GM18858 (cell line): ENCODE results near the gene KLHL35.
"Not testable (repeated sequence)": the region's sequence is repeated elsewhere in the genome, so short reads cannot be mapped to it uniquely, and the experiment has no call there.

Source experiments
- ATAC-seq: cut with Tn5 transposase; IDR thresholded peaks from one replicate; pipeline ENCODE4 v1.9.1; 2021; ENCODE audit not compliant: unreplicated experiment

KLHL35 gene

DNA sequence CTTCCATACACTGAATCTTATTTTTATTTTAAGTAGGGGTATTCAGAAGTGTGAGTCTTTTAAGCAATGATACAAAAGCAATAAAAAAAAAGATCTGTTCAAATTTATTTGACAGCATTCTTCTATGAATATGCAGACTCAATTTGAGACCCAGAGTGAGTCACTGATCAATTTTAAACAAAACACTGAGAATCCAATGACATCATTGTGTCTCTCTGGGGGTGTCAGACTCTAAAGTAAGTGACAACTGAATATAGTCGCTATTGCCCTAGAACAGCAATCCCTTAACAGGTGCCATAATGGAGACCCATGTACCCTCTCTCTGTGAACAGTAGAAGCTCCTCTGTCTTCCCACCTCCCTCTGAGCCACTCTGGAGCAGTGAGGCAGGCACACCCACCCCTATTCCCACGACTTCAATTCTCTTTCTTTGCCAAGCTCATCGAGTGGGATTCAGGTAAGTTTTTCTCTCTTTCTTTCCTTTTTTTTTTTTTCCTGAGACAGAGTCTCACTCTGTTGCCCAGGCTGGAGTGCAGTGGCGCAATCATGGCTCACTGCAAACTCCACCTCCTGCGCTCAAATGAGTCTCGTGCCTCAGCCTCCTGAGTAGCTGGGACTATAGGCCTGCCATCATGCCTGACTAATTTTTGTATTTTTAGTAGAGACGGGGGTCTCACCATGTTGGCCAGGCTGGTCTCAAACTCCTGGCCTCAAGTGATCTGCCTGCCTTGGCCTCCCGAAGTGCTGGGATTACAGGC is 38.7 kb downstream of the KLHL35 start:
- ATAC-seq, result no peak

DNA sequence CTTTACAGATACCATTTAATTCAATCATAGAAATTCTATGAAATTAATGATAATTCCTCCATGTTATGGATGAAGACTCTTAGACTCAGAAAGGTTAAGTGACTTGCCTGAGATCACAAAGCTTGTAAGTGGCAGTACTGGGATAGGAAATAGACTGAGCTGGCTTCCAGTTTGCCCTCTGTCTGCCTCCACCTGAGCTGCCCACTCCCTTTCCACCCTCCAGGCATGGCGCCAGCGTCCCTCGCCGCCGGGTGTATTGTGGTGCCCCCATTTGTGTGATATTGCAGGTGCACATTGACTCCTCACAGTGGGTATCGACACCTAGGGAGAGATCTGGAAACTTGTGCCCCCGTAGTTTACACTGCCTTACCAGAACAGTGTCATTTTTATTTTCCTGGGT is 43.1 kb downstream of the KLHL35 start:
- ATAC-seq, result no peak

DNA sequence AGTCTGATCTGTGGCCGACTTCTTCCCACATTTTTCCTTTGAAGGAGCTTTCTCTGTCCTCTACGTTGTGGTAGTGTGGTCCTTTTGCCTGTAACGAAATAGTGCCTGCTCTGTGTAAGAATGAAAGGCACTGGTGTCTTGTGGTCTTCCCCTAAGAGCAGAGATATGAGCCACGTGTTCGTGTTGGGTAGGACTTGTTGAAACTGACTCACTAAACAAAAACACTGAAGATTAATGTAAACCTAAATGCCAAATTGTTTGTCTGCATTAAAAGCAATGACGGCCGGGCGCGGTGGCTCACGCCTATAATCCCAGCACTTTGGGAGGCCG is 43.8 kb downstream of the KLHL35 start:
- no peak for ATAC-seq

DNA sequence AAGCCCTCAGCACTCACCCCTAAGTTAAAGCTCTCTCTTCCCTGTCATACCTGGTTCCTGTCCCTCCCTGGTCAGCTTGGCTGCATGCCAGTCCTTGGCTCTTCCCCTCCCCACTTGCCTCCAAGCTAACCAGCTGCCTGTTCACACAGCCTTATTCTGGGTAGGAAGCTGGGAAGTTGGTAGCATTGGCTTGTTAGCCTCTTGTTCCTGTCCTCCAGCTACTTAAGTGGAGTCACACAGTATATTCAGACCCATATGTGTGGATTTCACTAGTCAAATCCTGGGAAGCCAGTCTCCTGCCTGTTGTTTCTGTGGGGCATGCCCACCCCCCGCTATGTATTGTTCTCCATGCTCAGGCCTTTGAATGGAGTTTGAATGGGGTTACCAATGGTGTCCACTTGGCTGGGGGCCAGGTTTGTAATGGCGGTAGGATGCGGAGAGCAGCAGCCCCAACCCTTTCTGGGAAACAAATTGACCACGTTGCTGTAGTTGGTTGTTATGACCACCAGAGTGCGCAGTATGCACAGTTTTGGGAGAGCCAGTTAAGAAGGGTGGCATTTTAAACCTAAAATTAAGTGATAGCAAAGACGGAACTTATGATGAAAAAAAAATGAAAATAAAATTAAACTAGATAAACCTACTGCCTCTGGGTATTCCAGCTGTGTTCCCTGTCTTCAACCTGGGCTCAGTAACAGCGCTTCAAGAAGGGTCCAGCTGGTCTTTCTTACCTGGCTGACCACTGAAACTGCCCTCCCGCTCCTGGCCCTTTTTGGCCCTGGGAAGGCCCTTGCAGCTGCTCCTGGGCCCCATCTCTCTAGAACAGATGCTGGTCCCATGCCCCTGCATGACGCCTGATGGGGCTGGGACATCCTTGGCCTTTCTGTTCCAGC is 44.4 kb downstream of the KLHL35 start:
- ATAC-seq, result peak; percentile 46

DNA sequence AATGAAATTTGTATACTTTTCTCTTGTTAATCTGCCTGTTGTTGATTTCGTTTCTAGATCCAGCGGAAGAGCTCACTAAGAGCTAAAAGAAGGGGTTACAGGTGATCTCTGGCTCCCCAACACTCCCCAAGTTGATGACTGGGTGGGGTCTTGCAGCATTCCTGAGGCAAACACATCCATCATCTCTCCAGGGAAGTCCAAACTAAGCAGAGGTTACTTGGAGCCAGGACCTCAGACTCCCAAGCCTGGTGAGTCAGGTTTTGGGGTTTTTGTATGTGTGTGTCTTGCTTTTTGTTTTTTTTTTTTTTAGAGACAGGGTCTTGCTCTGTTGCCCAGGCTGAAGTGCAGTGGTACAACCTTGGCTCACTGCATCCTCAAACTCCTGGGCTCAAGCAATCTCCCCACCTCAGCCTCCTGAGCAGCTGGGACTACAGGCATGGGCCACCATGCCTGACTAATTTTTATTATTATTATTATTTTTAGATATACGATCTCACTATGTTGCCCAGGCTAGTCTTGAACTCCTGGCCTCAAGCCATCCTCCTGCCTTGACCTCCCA is 45.2 kb downstream of the KLHL35 start:
- ATAC-seq, result no peak

GRCh38 chr11:75386942-75387630 is 45.9 kb downstream of the KLHL35 start:
- ATAC-seq, result no peak

DNA sequence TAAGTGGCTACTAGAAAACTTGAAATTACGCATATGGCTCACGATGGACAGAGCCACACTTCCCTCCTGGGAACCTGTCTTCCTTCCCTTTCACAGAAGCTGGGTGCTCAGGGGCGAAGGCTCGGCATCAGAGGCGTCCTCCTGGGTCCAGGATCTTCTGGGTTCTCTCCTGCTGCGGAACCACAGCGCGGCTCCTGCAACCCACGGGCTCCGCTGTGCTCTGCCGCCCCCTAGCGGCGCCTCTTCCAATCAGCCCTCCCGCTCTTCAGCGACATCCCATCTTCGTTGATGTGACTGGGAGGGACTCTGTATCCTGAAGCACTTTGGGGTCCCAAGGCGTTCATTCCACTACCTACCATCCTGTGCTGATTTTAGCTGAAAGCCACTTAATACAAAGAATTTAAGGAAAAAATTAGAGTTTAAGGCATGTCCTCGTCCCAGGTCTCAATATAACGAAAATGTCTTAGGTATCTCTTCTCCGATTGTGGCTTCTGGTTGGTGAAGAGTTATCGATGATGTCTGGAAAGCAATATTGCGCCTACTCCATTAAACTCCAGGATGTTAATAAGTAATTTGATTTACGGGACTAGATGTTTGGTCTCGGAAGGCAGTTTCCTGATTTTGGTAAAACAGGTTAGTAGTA is 48.4 kb downstream of the KLHL35 start:
- ATAC-seq, result no peak

DNA sequence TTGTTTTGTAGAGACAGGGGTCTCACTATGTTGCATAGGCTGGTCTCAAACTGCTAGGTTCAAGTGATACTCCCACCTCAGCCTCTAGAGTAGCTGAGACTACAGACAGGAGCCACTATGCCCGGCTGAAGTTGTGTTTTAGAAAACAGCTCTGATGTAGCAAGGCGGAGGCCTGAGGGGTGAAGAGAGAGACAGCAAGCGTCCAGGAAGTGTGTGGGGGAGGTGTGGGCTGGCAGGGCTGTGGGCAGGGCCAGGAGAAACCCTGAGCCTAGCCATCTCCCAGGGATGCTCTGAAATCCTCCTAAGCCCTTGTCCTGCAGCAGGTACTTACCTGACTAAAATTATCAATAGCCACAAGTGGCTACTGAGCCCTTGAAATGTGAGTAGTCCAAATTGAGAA is 49.8 kb downstream of the KLHL35 start:
- no peak for ATAC-seq

DNA sequence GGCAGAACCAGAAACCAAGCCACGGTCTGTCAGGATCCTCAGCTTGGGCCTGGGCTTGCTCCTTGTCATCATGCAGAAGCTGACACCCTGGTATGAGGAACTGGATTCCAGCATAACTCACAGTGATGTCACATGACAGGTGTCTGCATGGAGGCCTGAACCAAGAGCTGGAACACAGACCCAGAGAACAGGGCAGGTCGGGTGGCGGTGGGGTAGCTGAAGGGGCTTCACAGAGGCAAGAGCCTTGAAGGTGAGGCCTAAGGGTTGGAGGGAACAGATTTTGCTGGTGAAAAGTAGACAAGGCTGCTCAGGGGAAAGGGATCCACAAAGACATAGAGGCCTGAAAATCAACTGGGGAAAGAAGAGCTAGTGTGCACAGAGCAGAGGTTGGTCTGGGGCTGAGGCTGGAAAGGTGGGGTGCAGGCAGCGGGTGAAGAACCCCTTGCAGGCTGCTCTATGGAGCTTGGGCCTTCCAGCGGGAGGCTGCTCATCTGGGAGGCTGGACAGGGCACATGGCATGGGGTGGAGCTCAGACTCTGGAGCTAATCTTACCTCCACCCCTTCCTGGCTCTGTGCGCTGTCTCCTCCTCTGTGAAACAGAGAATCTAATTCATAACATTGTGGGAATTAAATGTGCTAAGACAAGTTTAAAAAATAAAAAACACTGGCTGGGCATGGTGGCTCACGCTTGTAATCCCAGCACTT is 52.1 kb downstream of the KLHL35 start:
- ATAC-seq, result no peak

GRCh38 chr11:75380245-75380644 is 52.8 kb downstream of the KLHL35 start:
- no peak for ATAC-seq

DNA sequence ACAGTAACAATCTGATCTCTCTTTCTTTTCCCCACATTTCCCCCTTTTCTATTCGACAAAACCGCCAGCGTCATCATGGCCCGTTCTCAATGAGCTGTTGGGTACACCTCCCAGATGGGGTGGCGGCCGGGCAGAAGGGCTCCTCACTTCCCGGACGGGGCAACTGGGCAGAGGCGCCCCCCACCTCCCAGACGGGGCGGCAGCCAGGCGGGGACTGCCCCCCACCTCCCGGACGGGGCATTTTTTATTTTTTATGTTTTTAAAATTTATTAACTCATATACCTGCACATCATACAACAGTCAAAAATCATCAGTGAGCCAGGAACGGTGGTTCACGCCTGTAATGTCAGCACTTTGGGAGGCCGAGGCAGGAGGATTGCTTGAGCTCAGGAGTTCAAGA is 54.2 kb downstream of the KLHL35 start:
- ATAC-seq, result not testable (repeated sequence)

GRCh38 chr11:75376175-75376574 is 56.8 kb downstream of the KLHL35 start:
- ATAC-seq, result no peak

DNA sequence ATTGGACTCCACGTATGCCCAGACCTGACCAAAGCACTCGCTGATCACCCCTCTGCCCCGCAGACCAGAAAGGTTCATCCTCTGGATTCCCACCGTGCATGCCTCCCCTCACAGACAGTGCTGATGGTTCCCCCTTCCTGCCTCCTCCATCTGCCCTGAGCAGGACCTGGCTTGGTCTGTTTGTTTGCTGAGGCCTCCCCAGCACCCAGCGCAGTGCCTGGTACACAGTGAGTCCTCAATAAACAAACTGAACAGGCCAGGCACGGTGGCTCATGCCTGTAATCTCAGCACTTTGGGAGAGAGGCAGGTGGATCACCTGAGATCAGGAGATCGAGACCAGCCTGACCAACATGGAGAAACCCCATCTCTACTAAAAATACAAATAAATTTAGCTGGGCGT is 57.4 kb downstream of the KLHL35 start:
- no peak for ATAC-seq

GRCh38 chr11:75374646-75375045 is 58.4 kb downstream of the KLHL35 start:
- no peak for ATAC-seq

- ATAC-seq, result no peak
These were observed 59.8 kb downstream of the KLHL35 start for GRCh38 chr11:75373201-75373600.
